WTC11 (cell line): ENCODE measurements around the gene RAB23. TPM values are rescaled to one million over a fixed set of nuclear protein-coding genes. Genes with fewer than 3 reads are reported as not detected.

Experiments used
- ATAC-seq: fragments of 200-7000 bp; cut with Tn5 transposase; 2 replicates; pipeline ENCODE4 v1.10.0; 2021; ENCODE audit warnings: mild to moderate bottlenecking, moderate library complexity
- CTCF ChIA-PET: fragments of 300-600 bp; sonication (Branson Sonifier 250); formaldehyde crosslinking; loops from one replicate; lab custom pipeline; 2021; ENCODE audit warnings: antibody characterized with exemption; lab: Charles Lee
- POLR2A ChIA-PET: fragments of 350-600 bp; sonication (Branson Sonifier 250); formaldehyde crosslinking; loops from one replicate; lab custom pipeline; 2021; ENCODE audit warnings: antibody characterized with exemption; lab: Charles Lee
- DNase-seq: peaks from one replicate; pipeline ENCODE4 v3.0.0; 2021; ENCODE audit warnings: low spot score
- H3K27ac Mint-ChIP-seq: 2 replicates; pipeline ENCODE4 v1.8.0; 2021; ENCODE audit warnings: mixed read lengths
- H3K27me3 Mint-ChIP-seq: 2 replicates; pipeline ENCODE4 v1.8.0; 2021; ENCODE audit warnings: low read depth, mild to moderate bottlenecking, moderate library complexity, mixed read lengths
- H3K36me3 Mint-ChIP-seq: 2 replicates; pipeline ENCODE4 v1.8.0; 2021; ENCODE audit warnings: mixed read lengths
- H3K4me1 Mint-ChIP-seq: 2 replicates; pipeline ENCODE4 v1.8.0; 2022; ENCODE audit warnings: mixed read lengths
- H3K4me3 Mint-ChIP-seq: 2 replicates; pipeline ENCODE4 v1.8.0; 2021; ENCODE audit warnings: mild to moderate bottlenecking, moderate library complexity, mixed read lengths
- H3K9me3 Mint-ChIP-seq: 2 replicates; pipeline ENCODE4 v1.8.0; 2021; ENCODE audit warnings: mixed read lengths
- AFF4 ChIP-seq: sonication (generic); formaldehyde crosslinking; IDR thresholded peaks from 2 replicates; pipeline ENCODE4 v1.8.1; 2023; ENCODE audit warnings: mild to moderate bottlenecking, missing genetic modification reagents, borderline replicate concordance
- ARID4B ChIP-seq: sonication (generic); formaldehyde crosslinking; IDR thresholded peaks from 2 replicates; pipeline ENCODE4 v1.8.0; 2023; ENCODE audit warnings: missing genetic modification reagents, mild to moderate bottlenecking, borderline replicate concordance
- ATF2 ChIP-seq: sonication (generic); formaldehyde crosslinking; IDR thresholded peaks from 2 replicates; pipeline ENCODE4 v1.8.1; 2022; ENCODE audit warnings: low read depth, missing genetic modification reagents, borderline replicate concordance
- CREM ChIP-seq: sonication (generic); formaldehyde crosslinking; IDR thresholded peaks from 2 replicates; pipeline ENCODE4 v1.8.1; 2022; ENCODE audit warnings: mild to moderate bottlenecking, missing genetic modification reagents, moderate library complexity
- ETV6 ChIP-seq: sonication (generic); formaldehyde crosslinking; IDR thresholded peaks from 2 replicates; pipeline ENCODE4 v1.8.1; 2022; ENCODE audit warnings: mild to moderate bottlenecking, missing genetic modification reagents
- FOXJ3 ChIP-seq: sonication (generic); formaldehyde crosslinking; IDR thresholded peaks from 2 replicates; pipeline ENCODE4 v1.9.0; 2021; ENCODE audit warnings: missing genetic modification reagents, mild to moderate bottlenecking, borderline replicate concordance
- FOXK1 ChIP-seq: sonication (generic); formaldehyde crosslinking; IDR thresholded peaks from 2 replicates; pipeline ENCODE4 v1.8.0; 2022; ENCODE audit warnings: mild to moderate bottlenecking, moderate library complexity, missing genetic modification reagents
- GABPB1 ChIP-seq: sonication (generic); formaldehyde crosslinking; IDR thresholded peaks from 2 replicates; pipeline ENCODE4 v1.8.1; 2023; ENCODE audit warnings: mild to moderate bottlenecking, missing genetic modification reagents
- KAT7 ChIP-seq: sonication (generic); formaldehyde crosslinking; IDR thresholded peaks from 2 replicates; pipeline ENCODE4 v1.8.1; 2023; ENCODE audit warnings: missing genetic modification reagents, mild to moderate bottlenecking, borderline replicate concordance
- SOX15 ChIP-seq: fragments of 250-450 bp; sonication (Bioruptor Pico); IDR thresholded peaks from 2 replicates; pipeline ENCODE4 v1.9.0; 2021; ENCODE audit warnings: mild to moderate bottlenecking
- USF1 ChIP-seq: sonication (generic); formaldehyde crosslinking; IDR thresholded peaks from 2 replicates; pipeline ENCODE4 v1.8.0; 2022; ENCODE audit warnings: mild to moderate bottlenecking, missing genetic modification reagents
- USF2 ChIP-seq: sonication (generic); formaldehyde crosslinking; IDR thresholded peaks from 2 replicates; pipeline ENCODE4 v1.8.1; 2023; ENCODE audit warnings: mild to moderate bottlenecking, missing genetic modification reagents, moderate library complexity
- ZMAT4 ChIP-seq: fragments of 250-450 bp; sonication (Bioruptor Pico); IDR thresholded peaks from 2 replicates; pipeline ENCODE4 v1.9.0; 2021; ENCODE audit warnings: mild to moderate bottlenecking
- ZNF121 ChIP-seq: sonication (generic); formaldehyde crosslinking; IDR thresholded peaks from 2 replicates; pipeline ENCODE4 v1.8.0; 2023; ENCODE audit warnings: missing genetic modification reagents
- ZNF232 ChIP-seq: sonication (generic); formaldehyde crosslinking; IDR thresholded peaks from 2 replicates; pipeline ENCODE4 v1.8.0; 2022; ENCODE audit warnings: mild to moderate bottlenecking, missing genetic modification reagents
- ZNF396 ChIP-seq: fragments of 250-450 bp; sonication (Bioruptor Pico); IDR thresholded peaks from 2 replicates; pipeline ENCODE4 v1.8.0; 2021; ENCODE audit warnings: mild to moderate bottlenecking, moderate library complexity, borderline replicate concordance
- ZNF425 ChIP-seq: fragments of 250-450 bp; sonication (Bioruptor Pico); conservative IDR thresholded peaks from 2 replicates; pipeline ENCODE4 v1.9.0; 2021; ENCODE audit warnings: mild to moderate bottlenecking
- total RNA-seq: library from RNA; stranded (reverse); gene quantifications from 3 replicates; pipeline ENCODE4 v1.2.3, GENCODE V29; 2021

Gene RAB23
- total RNA-seq, 1 experiment from 2014 or later: 11.3 TPM

GRCh38 chr6:57142178-57142525, 80.0 kb downstream of the RAB23 start:
- Mint-ChIP-seq H3K27ac (no peak overlapping the region), H3K4me1 (no peaks in the 10 kb centered on the region), H3K4me3 (no peak overlapping the region), H3K9me3 (no peaks in the 10 kb centered on the region), H3K36me3 (peaks cover 21% of the 10 kb centered on the region), H3K27me3 (no peaks in the 10 kb centered on the region)
- ChIA-PET POLR2A (no interaction called here), CTCF (no interaction called here)
- no peak for DNase-seq
- TF ChIP-seq SOX15 (CRISPR knock-in tag): no peak
- no peak for ATAC-seq

GRCh38 chr6:57141451-57142177, 80.5 kb downstream of the RAB23 start:
- TF ChIP-seq FOXJ3 (CRISPR knock-in tag) (no peak), USF2 (CRISPR knock-in tag) (no peak), ARID4B (no peak), ZMAT4 (CRISPR knock-in tag) (no peak), USF1 (CRISPR knock-in tag) (no peak), KAT7 (CRISPR knock-in tag) (no peak)
- no peak for DNase-seq
- Mint-ChIP-seq H3K36me3 (peaks cover 18% of the 10 kb centered on the region), H3K27ac (no peak overlapping the region), H3K4me1 (no peaks in the 10 kb centered on the region), H3K9me3 (no peaks in the 10 kb centered on the region), H3K27me3 (no peaks in the 10 kb centered on the region), H3K4me3 (no peak overlapping the region)
- ChIA-PET CTCF (no interaction called here), POLR2A (no interaction called here)
- no peak for ATAC-seq

- H3K27me3 Mint-ChIP-seq: no peaks in the 10 kb centered on the region
- no peaks in the 10 kb centered on the region for H3K9me3 Mint-ChIP-seq
- no peak for ATAC-seq
- H3K4me1 Mint-ChIP-seq: no peaks in the 10 kb centered on the region
- ChIA-PET CTCF (interaction anchor here (0.6 kb wide), 1 partner anchor 118 kb away, joined by 3 read pairs; no protein-coding TSS in a partner anchor), POLR2A (no interaction called here)
- H3K4me3 Mint-ChIP-seq: no peak overlapping the region
- peaks cover 29% of the 10 kb centered on the region for H3K36me3 Mint-ChIP-seq
- H3K27ac Mint-ChIP-seq: no peak overlapping the region
- DNase-seq: no peak
- TF ChIP-seq ZNF425 (CRISPR knock-in tag): no peak
- no peak for TF ChIP-seq KAT7 (CRISPR knock-in tag)
- no peak for TF ChIP-seq ATF2
- no peak for TF ChIP-seq FOXJ3 (CRISPR knock-in tag)
- no peak for TF ChIP-seq ZNF121 (CRISPR knock-in tag)
- no peak for TF ChIP-seq FOXK1 (CRISPR knock-in tag)
- no peak for TF ChIP-seq AFF4 (CRISPR knock-in tag)
- TF ChIP-seq CREM: no peak
- no peak for TF ChIP-seq GABPB1 (CRISPR knock-in tag)
- no peak for TF ChIP-seq ETV6 (CRISPR knock-in tag)
- no peak for TF ChIP-seq ZNF396
- no peak for TF ChIP-seq ZNF232 (CRISPR knock-in tag)
Measured at GRCh38 chr6:57138026-57138425, 84.1 kb downstream of the RAB23 start.
